ENCODE data around the gene MMRN2.
"Not testable (repeated sequence)": the region's sequence is repeated elsewhere in the genome, so short reads cannot be mapped to it uniquely, and the experiment has no call there.

MMRN2 gene

DNA sequence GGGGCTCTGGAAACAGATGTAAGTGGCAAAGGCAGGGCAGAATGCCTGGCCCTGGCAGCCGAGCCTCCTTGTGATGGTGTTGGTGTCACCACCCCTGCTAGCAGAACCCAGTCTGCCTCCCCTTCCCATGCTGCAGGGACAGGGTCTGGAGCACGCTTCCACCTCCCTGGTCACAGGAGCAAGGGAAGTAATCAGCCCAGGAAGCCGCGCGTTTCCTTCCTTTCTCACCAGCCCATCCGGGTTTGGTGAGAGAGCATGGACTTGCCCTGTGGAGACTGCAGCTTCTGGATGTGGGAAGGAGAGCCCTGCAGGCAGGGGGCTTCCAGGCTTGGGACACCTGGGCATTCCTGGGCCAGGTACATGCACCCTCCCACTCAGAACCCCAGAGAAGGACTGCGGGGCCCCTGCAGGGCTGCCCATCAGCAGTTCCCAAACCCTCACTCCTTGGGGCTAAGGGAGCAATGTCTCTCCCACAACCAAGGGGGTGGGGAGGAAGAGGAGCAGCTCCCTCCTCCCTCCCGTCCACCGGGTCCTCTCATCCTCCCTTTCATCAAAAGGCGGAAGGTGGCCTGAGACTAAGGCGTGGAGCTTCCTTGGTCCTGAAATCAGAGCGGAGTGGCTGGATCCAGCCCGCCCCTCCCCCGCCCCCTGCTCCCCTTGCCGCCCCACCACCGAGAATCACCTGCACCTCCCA is 1.8 kb downstream of the MMRN2 start:
- Mint-ChIP-seq H3K36me3 (ENCODE audit: low read depth) (no peaks in the 10 kb centered on the region), H3K27me3 (no peaks in the 10 kb centered on the region), H3K4me1 (peaks cover 3% of the 10 kb centered on the region), H3K9me3 (peaks cover 16% of the 10 kb centered on the region), H3K27ac (no peak overlapping the region), H3K4me3 (no peak overlapping the region)
- ATAC-seq (no peak), DNase-seq (no peak)

DNA sequence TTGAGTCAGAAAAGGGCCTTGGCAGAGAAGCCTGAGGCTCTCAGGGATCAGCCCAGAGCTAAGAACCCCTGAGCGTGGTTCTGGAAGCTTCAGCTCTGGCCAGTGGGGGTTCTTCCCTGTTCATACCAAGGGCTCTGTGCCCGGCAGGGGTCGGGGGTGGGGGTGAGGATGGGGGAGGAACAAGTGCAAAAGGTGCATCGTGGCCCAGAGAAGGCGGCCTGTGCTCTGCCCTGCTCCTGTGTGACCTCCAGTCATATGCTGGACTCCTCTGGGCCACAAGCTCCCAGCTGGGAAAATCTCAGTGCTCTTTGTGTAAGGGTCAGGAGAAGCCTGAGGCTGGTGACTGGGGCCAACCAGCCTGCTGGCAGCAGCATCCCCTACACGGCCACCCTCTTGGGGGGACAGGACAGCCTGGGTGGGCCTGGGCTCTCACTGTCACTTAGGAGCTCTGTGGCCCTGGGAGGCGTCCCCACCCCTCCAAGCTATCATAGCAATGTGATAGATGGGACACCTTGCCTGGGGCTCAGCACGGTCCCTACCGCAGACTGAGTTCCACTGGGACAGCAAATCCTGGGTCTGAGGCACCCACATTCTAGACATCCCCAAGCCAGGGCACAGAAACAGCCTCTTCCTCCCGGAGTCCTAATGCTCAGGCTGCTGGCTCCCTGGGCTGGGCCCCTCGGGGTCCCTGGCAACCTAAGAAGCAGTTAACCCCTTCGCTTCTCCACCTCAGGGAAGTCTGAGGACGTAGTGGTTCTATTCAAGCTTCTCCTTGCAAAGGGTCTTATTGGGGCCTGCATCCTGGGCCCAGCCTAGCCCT is 2.5 kb downstream of the MMRN2 start:
- no peak overlapping the region for H3K4me3 Mint-ChIP-seq
- H3K27ac Mint-ChIP-seq: no peak overlapping the region
- peaks cover 8% of the 10 kb centered on the region for H3K4me1 Mint-ChIP-seq
- ATAC-seq (peak; percentile 2), DNase-seq (no peak)
- no peaks in the 10 kb centered on the region for H3K36me3 Mint-ChIP-seq (ENCODE audit: low read depth)
- H3K27me3 Mint-ChIP-seq: no peaks in the 10 kb centered on the region
- H3K9me3 Mint-ChIP-seq: peaks cover 16% of the 10 kb centered on the region

DNA sequence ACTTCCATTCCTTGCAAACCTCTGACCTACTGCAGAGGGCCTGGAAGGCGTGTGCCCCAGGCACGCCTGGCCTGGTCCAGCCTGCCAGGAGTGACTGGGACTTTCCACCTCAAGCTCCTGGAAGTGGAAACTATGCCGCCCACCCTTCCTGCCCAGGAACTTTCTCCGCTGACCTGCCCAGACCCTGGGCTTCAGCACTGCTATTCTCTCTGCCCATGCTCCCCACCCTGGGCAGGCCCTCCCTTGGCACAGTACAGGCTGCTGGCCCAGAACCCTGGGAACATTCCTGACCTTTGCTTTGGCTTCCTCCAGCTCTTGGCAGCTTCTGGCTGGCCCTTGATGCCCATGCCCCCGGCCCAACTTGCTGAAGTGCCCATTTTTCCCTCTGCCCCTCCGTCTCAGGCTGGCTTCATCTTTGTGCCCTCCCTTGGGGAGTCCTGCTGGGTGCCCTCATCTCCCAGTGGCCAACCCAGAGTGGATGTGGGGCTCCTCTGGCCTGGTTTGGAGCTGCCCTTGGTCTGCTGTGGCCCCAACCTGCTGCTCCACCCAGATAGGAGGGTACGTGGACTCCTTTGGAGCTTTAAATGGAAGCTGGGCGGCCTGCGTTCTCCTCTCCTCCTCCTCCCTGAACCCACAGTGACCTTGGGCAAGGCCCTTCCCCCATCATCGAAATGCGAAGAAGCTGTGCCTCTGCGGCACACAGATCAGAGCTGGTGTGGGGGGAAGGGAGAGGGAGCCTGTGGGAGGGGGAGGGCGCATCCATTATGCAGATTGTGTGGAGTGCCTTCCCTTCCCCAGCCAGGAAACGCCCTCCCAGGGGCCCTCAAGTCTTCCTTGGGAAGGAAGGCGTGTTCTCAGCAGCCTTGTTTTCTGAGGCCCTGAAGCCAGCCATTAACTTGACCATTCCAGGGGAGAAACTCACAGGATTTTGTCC is 3.4 kb downstream of the MMRN2 start:
- H3K36me3 Mint-ChIP-seq (ENCODE audit: low read depth): no peaks in the 10 kb centered on the region
- H3K9me3 Mint-ChIP-seq: peaks cover 16% of the 10 kb centered on the region
- DNase-seq (no peak), ATAC-seq (no peak)
- H3K27ac Mint-ChIP-seq: no peak overlapping the region
- no peak overlapping the region for H3K4me3 Mint-ChIP-seq
- H3K27me3 Mint-ChIP-seq: no peaks in the 10 kb centered on the region
- peaks cover 8% of the 10 kb centered on the region for H3K4me1 Mint-ChIP-seq

GRCh38 chr10:86952697-86953096 is 4.7 kb downstream of the MMRN2 start:
- peaks cover 16% of the 10 kb centered on the region for H3K9me3 Mint-ChIP-seq
- not testable (repeated sequence) for DNase-seq; ATAC-seq; H3K36me3 Mint-ChIP-seq (ENCODE audit: low read depth); H3K27ac Mint-ChIP-seq; H3K4me3 Mint-ChIP-seq; H3K4me1 Mint-ChIP-seq; H3K27me3 Mint-ChIP-seq

GRCh38 chr10:86952106-86952505 is 5.3 kb downstream of the MMRN2 start:
- DNase-seq (no peak), ATAC-seq (no peak)
- no peaks in the 10 kb centered on the region for H3K27me3 Mint-ChIP-seq
- H3K36me3 Mint-ChIP-seq (ENCODE audit: low read depth): no peaks in the 10 kb centered on the region
- H3K27ac Mint-ChIP-seq: no peak overlapping the region
- H3K9me3 Mint-ChIP-seq: peaks cover 16% of the 10 kb centered on the region
- H3K4me3 Mint-ChIP-seq: no peak overlapping the region
- peaks cover 8% of the 10 kb centered on the region for H3K4me1 Mint-ChIP-seq

GRCh38 chr10:86951184-86951761 is 6.1 kb downstream of the MMRN2 start:
- Mint-ChIP-seq H3K27me3 (no peaks in the 10 kb centered on the region), H3K4me3 (no peak overlapping the region), H3K9me3 (peaks cover 16% of the 10 kb centered on the region), H3K4me1 (peaks cover 8% of the 10 kb centered on the region), H3K36me3 (ENCODE audit: low read depth) (no peaks in the 10 kb centered on the region), H3K27ac (no peak overlapping the region)
- DNase-seq (no peak), ATAC-seq (no peak)

GRCh38 chr10:86950349-86950748 is 7.1 kb downstream of the MMRN2 start:
- H3K9me3 Mint-ChIP-seq: peaks cover 16% of the 10 kb centered on the region

DNA sequence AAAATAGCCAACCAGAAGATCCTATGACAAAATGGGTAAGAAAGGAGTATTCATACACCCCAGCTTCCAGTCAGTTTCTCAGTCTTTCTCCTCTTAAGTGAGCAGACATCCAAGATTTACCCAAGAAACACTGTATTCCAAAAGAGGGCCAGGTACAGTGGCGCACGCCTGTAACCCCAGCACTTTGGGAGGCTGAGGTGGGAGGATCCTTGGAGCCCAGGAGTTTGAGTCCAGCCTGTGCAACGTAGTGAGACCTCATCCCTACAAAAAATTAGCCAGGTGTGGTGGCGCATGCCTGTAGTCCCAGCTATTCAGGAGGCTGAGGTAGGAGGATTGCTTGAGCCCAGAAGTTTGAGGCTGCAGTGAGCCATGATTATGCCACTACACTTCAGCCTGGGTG is 9.6 kb downstream of the MMRN2 start:
- not testable (repeated sequence) for H3K27ac Mint-ChIP-seq; H3K27me3 Mint-ChIP-seq; H3K4me3 Mint-ChIP-seq; ATAC-seq; DNase-seq; H3K36me3 Mint-ChIP-seq (ENCODE audit: low read depth)
- H3K9me3 Mint-ChIP-seq: peaks cover 12% of the 10 kb centered on the region
- peaks cover 13% of the 10 kb centered on the region for H3K4me1 Mint-ChIP-seq

More at GRCh38 chr10:86950349-86950748, 7.1 kb downstream of the MMRN2 start:
- DNase-seq (no peak), ATAC-seq (no peak)
- Mint-ChIP-seq H3K4me3 (no peak overlapping the region), H3K36me3 (ENCODE audit: low read depth) (no peaks in the 10 kb centered on the region), H3K27me3 (no peaks in the 10 kb centered on the region), H3K27ac (peak overlapping the region; percentile 34), H3K4me1 (peaks cover 8% of the 10 kb centered on the region)

GRCh38 chr10:86946213-86947155 is 10.9 kb downstream of the MMRN2 start:
- Mint-ChIP-seq H3K4me3 (no peak overlapping the region), H3K27me3 (no peaks in the 10 kb centered on the region), H3K27ac (no peak overlapping the region), H3K4me1 (peaks cover 13% of the 10 kb centered on the region), H3K9me3 (no peaks in the 10 kb centered on the region), H3K36me3 (ENCODE audit: low read depth) (no peaks in the 10 kb centered on the region)
- ATAC-seq: no peak
- no peak for DNase-seq

DNA sequence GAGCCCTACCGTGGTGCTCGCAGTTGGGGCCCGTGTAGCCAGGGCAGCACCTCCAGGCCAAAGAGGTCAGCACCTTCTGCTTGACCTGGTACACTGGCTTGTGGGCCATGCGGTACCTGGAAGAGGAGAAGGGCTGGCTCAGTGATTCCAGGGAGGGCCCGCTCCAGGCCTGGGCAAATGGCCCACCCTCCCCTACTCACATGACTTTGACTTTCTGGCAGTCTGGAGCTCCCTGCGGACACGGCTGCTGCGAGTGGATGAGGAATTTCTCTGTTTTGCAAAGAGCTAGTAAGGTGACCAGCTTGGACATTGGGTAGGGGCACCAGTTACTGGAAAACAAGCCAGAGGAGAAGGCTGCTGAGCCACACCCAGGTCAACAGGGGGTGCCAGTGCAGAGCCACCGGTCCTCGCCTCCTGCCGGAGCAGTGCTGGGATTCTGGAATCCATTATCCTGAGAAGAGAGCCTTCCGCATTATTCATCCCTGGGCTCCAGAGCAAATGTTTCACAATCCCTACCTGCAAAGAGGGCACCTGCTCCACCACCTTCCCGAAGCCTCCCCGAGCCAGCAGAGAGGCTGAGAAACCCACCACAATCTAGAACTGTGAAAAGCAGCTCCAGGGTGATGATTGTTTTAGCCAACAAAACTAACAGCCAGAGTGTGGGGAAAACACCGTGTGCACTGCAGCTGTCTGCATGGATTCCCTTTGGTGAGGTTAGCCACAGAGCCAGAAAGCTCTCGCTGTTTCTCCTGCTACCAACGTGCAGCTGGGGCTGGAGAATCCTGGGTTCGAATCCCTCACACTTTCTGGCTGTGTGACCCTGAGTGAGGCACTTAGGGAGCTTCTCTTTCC is 11.8 kb downstream of the MMRN2 start:
- H3K4me1 Mint-ChIP-seq: peaks cover 9% of the 10 kb centered on the region
- H3K27ac Mint-ChIP-seq: no peak overlapping the region
- DNase-seq (no peak), ATAC-seq (no peak)
- H3K36me3 Mint-ChIP-seq (ENCODE audit: low read depth): no peaks in the 10 kb centered on the region
- H3K27me3 Mint-ChIP-seq: no peaks in the 10 kb centered on the region
- no peaks in the 10 kb centered on the region for H3K9me3 Mint-ChIP-seq
- no peak overlapping the region for H3K4me3 Mint-ChIP-seq

GRCh38 chr10:86944907-86945306 is 12.5 kb downstream of the MMRN2 start:
- ATAC-seq: no peak
- Mint-ChIP-seq H3K36me3 (ENCODE audit: low read depth) (no peaks in the 10 kb centered on the region), H3K4me3 (no peak overlapping the region), H3K4me1 (peaks cover 5% of the 10 kb centered on the region), H3K9me3 (no peaks in the 10 kb centered on the region), H3K27ac (no peak overlapping the region), H3K27me3 (no peaks in the 10 kb centered on the region)
- DNase-seq: no peak

DNA sequence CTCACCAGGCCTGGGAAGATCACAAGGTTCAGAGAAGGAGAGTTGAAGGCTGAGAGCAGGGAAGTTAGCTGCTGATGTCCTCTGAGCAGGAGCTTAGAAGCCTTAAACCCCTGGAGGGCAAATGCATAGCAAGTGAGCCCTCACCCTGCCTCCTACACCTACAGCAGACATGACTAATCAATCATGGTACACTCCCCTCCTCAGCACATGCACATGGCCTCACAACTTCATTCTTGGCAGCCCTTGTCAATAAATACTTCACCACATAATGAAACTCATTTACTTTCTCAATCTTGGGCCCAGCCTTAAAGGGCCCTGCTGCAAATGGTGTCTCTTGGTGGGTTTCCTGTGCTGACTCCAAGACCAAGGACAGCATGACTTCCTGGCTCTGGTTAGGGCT is 12.9 kb downstream of the MMRN2 start:
- DNase-seq (no peak), ATAC-seq (peak; percentile 38)
- Mint-ChIP-seq H3K4me1 (peaks cover 5% of the 10 kb centered on the region), H3K4me3 (no peak overlapping the region), H3K36me3 (ENCODE audit: low read depth) (no peaks in the 10 kb centered on the region), H3K9me3 (no peaks in the 10 kb centered on the region), H3K27me3 (no peaks in the 10 kb centered on the region), H3K27ac (no peak overlapping the region)

DNA sequence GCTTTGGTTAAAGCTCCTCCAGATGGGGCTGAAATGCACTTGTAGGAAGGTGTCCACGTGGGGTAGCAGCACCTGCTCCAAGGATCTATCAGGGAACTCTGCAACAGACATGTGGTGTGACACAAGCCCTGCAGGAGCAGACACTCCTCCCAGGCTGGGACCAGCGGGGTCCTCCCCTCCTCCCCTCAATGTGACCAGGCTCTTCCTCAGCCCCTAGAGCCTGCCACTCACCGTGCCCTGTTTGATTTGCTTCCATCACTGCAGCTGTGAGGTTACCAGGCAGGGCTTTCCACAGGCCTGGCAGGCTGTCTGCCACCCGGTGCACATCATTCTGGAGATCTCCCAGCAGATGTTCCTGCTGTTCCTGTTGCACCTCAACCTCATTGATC is 13.4 kb downstream of the MMRN2 start:
- Mint-ChIP-seq H3K27ac (no peak overlapping the region), H3K4me1 (peaks cover 5% of the 10 kb centered on the region), H3K4me3 (no peak overlapping the region), H3K36me3 (ENCODE audit: low read depth) (no peaks in the 10 kb centered on the region), H3K27me3 (no peaks in the 10 kb centered on the region), H3K9me3 (no peaks in the 10 kb centered on the region)
- ATAC-seq (no peak), DNase-seq (no peak)
